ENCODE results near the gene CUEDC1. TPM values are rescaled to one million over a fixed set of nuclear protein-coding genes. Genes with fewer than 3 reads are reported as not detected.

CUEDC1 gene
- total RNA-seq, 2 experiments from 2014 or later: 0.29 to 0.40 TPM

DNA sequence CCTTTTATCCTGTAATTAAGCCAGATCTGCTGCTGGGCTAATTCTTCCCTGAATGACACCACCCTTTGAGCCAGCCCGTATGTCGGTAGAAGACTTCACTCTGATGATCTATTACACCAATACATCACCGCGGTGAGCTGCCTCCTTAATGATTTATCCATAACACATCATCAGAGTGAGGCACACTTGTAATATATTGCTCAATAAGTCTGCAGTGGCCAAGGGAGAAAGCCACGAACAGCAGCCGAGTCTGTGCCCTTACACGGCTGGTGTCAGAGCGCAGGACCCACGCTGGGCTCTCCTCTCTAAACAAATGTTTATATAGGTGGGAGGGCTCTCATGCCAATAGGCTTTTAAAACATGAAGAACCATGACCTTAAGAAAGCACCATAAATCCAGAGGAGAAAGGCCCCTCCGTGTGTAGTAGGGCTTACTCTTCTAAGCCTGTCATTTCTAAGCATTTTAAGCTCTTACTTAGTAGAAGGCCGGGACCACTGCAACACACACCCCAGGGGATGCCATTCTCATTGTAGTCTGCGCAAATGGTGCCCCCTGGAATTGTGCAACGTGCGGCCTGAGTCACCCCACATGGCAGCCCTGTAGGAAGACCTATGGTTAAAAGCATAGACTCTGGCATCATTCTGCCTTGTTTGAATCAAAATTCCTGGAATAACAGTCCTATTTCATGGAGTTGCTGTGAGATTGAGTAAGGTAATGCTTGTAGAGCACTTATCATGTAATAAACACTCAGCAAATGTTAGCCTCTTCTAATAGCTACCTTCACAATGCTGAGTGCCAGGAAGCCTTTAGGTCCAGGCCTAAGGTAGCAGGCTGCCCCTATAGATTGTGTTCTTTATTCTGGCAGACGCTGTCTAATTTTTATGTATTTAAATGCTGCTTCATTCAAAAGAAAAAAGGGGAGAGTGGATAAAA is 131.5 kb downstream of the CUEDC1 start:
- intact Hi-C loops (cut with micrococcal nuclease): no loop called here
- H3K27ac Mint-ChIP-seq: no peak overlapping the region
- H3K9me3 Mint-ChIP-seq: no peaks in the 10 kb centered on the region
- ChIA-PET CTCF (interaction anchor here (3.7 kb wide), 1 partner anchor 11 kb away, joined by 30 read pairs; no protein-coding TSS in a partner anchor), POLR2A (no interaction called here)
- no peaks in the 10 kb centered on the region for H3K27me3 Mint-ChIP-seq
- no peak for DNase-seq
- no peak for ATAC-seq
- H3K4me3 Mint-ChIP-seq: no peak overlapping the region
- TF ChIP-seq CTCF (IDR thresholded peaks at IDR 0.05): no peak
- no peaks in the 10 kb centered on the region for H3K4me1 Mint-ChIP-seq (ENCODE audit: low read depth)
- H3K36me3 Mint-ChIP-seq (ENCODE audit: low read depth): no peaks in the 10 kb centered on the region

DNA sequence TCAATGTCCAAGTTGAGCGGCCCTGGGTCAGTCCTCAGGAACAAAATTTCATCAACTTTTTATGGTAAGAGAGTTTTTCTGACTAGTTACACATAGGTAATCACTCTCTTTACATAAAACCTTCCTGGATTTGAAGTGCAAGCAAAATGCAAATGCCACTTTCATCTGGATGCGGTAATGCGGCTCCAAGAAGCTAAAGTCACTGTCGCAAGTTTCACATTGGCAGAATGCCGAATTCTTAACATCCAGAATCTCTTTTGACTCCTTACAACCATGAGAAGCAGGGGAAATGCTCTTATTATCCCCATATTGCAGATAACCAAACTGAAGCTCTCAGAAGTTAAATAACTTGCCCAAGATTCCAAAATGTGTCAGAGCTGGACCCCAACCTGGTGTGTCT is 135.3 kb downstream of the CUEDC1 start:
- no peak for TF ChIP-seq CTCF (IDR thresholded peaks at IDR 0.05)
- no peak for DNase-seq
- Mint-ChIP-seq H3K27me3 (peaks cover 16% of the 10 kb centered on the region), H3K27ac (no peak overlapping the region), H3K36me3 (ENCODE audit: low read depth) (no peaks in the 10 kb centered on the region), H3K4me1 (ENCODE audit: low read depth) (no peaks in the 10 kb centered on the region), H3K4me3 (no peak overlapping the region), H3K9me3 (no peaks in the 10 kb centered on the region)
- ChIA-PET POLR2A (no interaction called here), CTCF (interaction anchor here (2.5 kb wide), 1 partner anchor 13 kb away, joined by 7 read pairs; no protein-coding TSS in a partner anchor)
- intact Hi-C loops (cut with micrococcal nuclease): no loop called here
- no peak for ATAC-seq

DNA sequence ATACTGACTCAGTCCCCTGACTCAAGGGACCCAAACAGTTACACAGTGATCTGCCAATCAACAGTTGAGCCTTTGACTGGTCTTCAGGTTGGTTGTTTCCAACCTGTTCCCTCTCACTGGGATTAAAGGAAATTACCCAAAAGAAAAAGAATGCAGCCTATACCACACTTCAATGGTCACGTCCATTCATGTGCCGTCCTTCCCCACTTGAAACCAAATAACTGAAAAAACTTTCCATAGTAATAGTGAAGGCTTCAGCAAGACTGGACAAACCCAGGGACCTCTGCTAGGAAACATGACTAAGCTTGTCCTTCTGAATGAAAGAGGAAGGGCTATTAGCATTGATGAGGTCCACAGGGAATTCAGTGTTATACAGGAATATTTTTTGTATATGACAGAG is 135.9 kb downstream of the CUEDC1 start:
- peaks cover 18% of the 10 kb centered on the region for H3K27me3 Mint-ChIP-seq
- no peak overlapping the region for H3K4me3 Mint-ChIP-seq
- ChIA-PET POLR2A (no interaction called here), CTCF (interaction anchor here (2.5 kb wide), 1 partner anchor 14 kb away, joined by 7 read pairs; no protein-coding TSS in a partner anchor)
- no peaks in the 10 kb centered on the region for H3K4me1 Mint-ChIP-seq (ENCODE audit: low read depth)
- H3K36me3 Mint-ChIP-seq (ENCODE audit: low read depth): no peaks in the 10 kb centered on the region
- no peak for ATAC-seq
- no peak overlapping the region for H3K27ac Mint-ChIP-seq
- H3K9me3 Mint-ChIP-seq: no peaks in the 10 kb centered on the region
- no peak for DNase-seq
- intact Hi-C loops (cut with micrococcal nuclease): no loop called here
- no peak for TF ChIP-seq CTCF (IDR thresholded peaks at IDR 0.05)

DNA sequence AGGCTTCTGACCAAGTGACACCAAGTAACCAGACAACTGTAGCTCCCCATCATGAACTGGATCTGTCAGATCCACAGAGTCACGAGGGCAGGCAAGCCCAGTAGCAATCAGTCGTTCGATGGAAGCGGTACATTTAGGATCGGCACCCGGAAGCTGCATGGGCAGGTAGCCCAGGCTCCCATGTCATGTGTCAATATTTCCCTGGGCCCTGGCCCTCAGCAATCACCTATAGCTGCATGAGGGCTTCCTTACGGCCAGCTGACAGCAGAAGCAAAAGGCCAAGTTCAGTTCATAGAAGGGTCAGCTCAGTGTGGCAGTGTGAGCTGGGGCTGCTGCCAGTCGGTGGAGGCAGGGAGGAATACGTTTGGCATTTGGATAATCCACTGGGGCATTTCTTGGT is 137.1 kb downstream of the CUEDC1 start:
- Mint-ChIP-seq H3K9me3 (no peaks in the 10 kb centered on the region), H3K36me3 (ENCODE audit: low read depth) (no peaks in the 10 kb centered on the region), H3K4me1 (ENCODE audit: low read depth) (no peaks in the 10 kb centered on the region), H3K27ac (no peak overlapping the region), H3K4me3 (no peak overlapping the region), H3K27me3 (peaks cover 18% of the 10 kb centered on the region)
- intact Hi-C loops (cut with micrococcal nuclease): no loop called here
- DNase-seq (no peak), ATAC-seq (no peak)
- ChIA-PET CTCF (interaction anchor here (3.1 kb wide), 1 partner anchor 15 kb away, joined by 15 read pairs; no protein-coding TSS in a partner anchor), POLR2A (no interaction called here)
- no peak for TF ChIP-seq CTCF (IDR thresholded peaks at IDR 0.05)

DNA sequence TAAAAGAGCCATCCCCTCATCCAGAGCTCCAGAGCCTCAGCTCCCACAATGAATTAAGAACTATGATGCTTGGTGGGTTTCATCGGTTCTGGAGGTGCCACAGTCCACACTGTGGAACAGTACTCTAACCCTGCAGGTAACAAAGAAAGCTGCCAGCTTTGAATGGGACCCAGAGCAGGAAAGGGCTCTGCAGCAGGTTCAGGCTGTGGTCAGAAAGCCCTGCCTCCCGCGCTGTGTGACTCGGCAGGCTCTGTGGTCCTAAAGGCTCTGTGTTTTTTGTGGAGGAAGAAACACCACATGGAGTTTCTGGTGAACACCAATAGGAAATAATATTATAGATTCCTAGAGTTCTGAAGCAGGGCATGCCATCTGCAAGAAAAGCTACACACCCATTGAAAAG is 137.9 kb downstream of the CUEDC1 start:
- ChIA-PET POLR2A (no interaction called here), CTCF (interaction anchor here (3.1 kb wide), 1 partner anchor 16 kb away, joined by 15 read pairs; no protein-coding TSS in a partner anchor)
- H3K4me1 Mint-ChIP-seq (ENCODE audit: low read depth): no peaks in the 10 kb centered on the region
- H3K9me3 Mint-ChIP-seq: no peaks in the 10 kb centered on the region
- peaks cover 18% of the 10 kb centered on the region for H3K27me3 Mint-ChIP-seq
- intact Hi-C loops (cut with micrococcal nuclease): no loop called here
- DNase-seq: no peak
- no peaks in the 10 kb centered on the region for H3K36me3 Mint-ChIP-seq (ENCODE audit: low read depth)
- no peak for ATAC-seq
- TF ChIP-seq CTCF (IDR thresholded peaks at IDR 0.05): no peak
- no peak overlapping the region for H3K4me3 Mint-ChIP-seq
- H3K27ac Mint-ChIP-seq: no peak overlapping the region
